Left colon (tissue), 2 donors: ENCODE data around the gene EIF2S1. TPM values are rescaled to one million over a fixed set of nuclear protein-coding genes. Genes with fewer than 3 reads are reported as not detected.

ENCODE experiments used
- ATAC-seq: fragments of 200-7000 bp; cut with Tn5 transposase; one replicate; pipeline ENCODE4 v1.9.1; 2020; ENCODE audit warnings: mild to moderate bottlenecking, moderate library complexity
- DNase-seq, 2 donors: peaks; one replicate each; pipeline ENCODE4 v3.0.0-alpha.2; 2020
- intact Hi-C, 2 donors: fragments of 100-400 bp; cut with DNase I in 1 of 2; cut with micrococcal nuclease in 1 of 2; formaldehyde crosslinking; loops; one replicate each; pipeline versions ENCODE4 v1.11.2 to v1.14.0; 2022; cut with DNase I, micrococcal nuclease
- total RNA-seq, 2 donors: library from RNA; stranded (reverse); fragmentation: NEBNext Ultra II Directional; extraction: Animal tissue kit (Norgen Biotek cat#: 25700); gene quantifications; one replicate each; pipeline ENCODE4 v1.2.1, GENCODE V29; 2021
- donor health status: DM: no; HTN: no; CAD: no.
- donor health status: DM: yes; HTN: yes; CAD: no.

Gene EIF2S1
- total RNA-seq, 2 donors from 2014 or later = 58.1 to 66.2 TPM

DNA sequence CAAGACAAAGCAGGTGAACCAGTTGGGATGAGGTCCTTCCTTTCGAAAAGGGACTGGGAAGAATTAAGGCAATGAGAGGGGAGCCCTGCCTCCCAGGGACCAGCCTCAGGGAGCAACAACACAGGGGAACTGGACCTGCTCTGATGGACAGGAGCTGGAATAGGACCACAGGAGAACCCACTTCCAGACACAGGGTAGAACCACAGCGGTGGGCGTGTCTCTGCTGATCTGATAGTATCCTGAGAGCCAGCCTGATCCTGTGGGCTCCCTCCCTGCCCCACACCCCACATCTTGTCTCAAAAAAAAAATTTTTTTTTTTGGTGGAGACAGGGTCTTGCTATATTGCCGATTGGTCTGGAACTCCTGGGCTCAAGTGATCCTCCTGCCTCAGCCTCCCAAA is 65.5 kb downstream of the EIF2S1 start:
- DNase-seq (no peak), ATAC-seq (no peak)
- intact Hi-C loops = no loop called here

DNA sequence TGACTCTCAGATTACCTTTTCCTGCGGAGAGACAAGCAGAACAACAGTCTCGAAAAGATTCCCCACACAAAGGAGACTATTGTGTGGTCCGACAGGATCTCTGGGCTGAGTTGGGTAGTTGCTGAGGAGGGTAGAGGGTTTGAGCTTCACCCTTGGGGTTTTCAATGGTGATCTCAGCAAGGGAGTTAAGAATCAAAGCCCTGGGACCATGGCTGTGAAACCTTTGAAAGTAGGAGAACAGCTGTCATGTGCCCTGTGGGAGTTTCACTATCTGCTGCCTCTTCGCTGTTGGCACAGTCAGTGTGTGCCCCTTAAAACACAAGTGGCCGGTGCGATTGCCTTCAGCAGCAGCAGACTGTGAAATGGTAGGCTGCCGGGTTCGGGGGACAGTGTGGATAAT is 66.0 kb downstream of the EIF2S1 start:
- intact Hi-C loops = no loop called here
- DNase-seq = no peak
- ATAC-seq = no peak

DNA sequence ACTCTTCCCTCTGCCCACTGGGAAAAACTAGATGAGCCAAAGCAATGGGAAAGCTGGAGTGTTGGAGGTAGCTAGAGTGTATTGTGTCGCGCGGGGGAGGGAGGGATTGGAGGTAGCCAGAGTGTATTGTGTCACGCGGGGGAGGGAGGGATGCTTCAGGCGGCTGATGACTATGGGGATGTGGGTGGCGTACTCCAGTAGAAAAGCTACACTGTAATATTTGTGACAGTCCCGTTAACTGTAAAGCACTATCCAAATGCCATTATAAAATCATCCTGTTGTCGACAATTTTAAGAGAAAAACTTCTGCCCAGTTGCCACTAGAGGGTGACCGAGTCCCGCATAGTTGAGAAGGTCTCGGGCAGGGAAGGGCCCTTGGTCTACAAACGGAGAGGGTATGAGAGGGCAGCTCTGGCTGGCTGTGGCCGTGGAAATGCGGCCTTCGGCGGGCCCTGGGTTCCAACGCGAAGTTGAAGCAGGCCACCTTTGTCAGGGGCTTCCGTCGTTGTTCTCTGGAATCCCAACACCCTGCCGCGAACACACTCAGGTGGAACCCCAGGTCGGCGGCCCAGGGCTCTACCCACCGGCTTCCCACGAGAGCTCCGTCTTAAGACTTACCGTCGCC is 67.0 kb downstream of the EIF2S1 start:
- ATAC-seq (peak; percentile 84), DNase-seq (peak; percentile 72 to 76)
- intact Hi-C loops = no loop called here

DNA sequence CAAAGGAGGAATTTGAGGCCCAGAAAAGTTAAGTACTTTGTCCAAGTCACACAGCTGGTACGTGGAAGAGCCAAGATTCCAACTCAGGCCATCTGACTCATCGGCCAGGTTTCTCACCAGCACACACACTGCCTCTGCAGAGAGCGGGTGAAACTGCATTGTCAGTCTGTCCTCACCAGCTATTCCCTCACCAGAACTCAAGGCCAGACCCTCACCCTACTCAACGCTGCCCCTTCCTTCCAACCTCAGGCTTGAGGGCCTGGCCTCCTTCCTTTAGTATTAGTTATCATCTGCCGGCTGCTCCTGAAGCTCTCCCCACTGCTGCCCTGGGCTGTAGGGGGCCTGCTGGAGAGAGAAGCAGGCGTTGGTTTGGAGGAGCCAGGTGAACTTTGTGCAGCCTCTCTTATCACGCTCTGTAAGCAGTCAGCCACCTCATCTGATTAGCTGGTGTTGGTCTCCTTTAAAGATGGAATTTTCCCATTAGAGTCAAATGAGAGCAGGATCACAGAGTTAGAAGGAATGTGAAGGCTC is 68.4 kb downstream of the EIF2S1 start:
- peak; percentile 82 for ATAC-seq
- intact Hi-C loops = no loop called here

DNA sequence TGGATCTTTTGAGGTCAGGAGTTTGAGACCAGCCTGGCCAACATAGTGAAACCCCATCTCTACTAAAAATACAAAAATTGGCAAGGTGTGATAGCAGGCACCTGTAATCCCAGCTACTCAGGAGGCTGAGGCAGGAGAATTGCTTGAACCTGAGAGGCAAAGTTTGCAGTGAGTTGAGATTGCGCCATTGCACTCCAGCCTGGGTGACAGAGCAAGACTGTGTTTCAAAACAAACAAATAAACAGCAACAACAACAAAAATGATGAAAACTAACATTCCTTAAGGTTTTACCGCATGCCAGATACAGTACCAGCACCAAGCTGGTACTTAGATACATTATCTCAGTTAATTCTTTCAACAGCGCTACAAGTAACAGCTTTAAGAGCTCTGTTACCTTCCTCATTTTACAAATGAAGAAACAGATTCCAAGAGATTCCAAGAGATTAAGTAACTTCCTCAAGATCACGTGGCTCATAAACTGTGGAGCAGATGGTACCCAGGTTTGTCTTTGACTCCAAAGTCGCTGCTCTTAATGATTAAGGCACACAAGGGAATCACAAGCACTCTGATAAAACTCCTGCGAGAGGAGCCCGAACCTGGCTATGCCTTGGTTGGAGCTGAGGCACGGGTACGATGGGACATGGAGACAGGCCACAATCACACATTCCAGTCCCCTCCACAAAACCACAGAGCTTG is 69.5 kb downstream of the EIF2S1 start:
- intact Hi-C loops = loop anchor here in 1 of 2 donors (2.0 kb wide), 1 partner anchor 139 kb away; no protein-coding TSS in a partner anchor
- DNase-seq (no peak), ATAC-seq (no peak)

More for the DNA sequence above, 68.4 kb downstream of the EIF2S1 start:
- DNase-seq = peak; percentile 41 to 42

DNA sequence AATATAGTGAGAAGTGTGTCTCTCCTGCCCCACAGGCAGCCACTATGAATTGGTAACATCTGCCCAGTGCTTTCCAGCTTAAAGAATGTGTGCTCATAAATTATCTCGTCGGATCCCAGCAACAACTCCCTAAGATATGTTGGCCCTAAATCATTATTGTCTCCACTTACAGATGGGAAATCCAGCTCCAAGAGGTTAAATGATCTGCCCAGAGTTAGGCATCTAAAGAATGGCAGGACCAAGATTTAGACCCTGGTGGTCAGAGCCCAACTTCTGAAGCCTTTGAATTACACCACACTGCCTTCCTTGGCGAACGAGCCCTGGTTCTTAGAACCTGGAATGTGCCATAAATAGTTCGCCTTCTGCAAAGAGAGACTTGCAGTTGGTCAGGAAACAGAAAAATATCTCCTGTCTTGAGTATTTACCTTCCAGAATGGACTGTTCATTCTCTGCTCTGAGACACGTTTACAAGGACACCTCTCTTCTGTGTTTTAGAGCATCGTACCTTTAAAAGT is 72.0 kb downstream of the EIF2S1 start:
- intact Hi-C loops = no loop called here
- ATAC-seq (no peak), DNase-seq (no peak)

DNA sequence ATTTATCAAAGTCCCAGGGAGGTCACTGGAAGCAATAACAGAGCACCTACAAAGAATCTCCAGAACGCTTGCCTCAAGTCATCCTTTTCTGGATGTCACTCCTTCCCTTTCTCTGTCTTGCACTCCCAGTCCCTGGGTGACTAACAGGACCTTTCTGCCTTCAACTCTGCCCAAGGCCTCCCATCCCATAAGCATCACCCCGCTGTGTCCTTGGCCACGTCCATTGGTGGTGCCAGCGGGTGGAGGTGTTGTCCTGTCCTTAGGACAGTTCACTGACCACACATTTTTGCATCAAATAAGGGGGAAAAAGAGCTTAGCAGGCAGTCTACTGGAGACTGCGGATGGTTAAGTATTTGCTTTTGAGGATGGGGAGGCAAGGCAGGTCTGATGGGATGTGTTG is 75.5 kb downstream of the EIF2S1 start:
- ATAC-seq = no peak
- DNase-seq = no peak
- intact Hi-C loops = no loop called here

Other genes with a start within 250 kb of the EIF2S1 start
- not detected for gene GARIN2, start 170.9 kb upstream of the EIF2S1 start, total RNA-seq
- 10 to 100 TPM; 30.6 to 52.3 TPM for gene PALS1, start 118.9 kb upstream of the EIF2S1 start, total RNA-seq
- gene ATP6V1D, start 524 bp upstream of the EIF2S1 start, total RNA-seq = 10 to 100 TPM; 80.3 to 91.2 TPM
- gene PLEK2, start 51.8 kb downstream of the EIF2S1 start, total RNA-seq = 10 to 100 TPM; 41.7 to 52.2 TPM
- 10 to 100 TPM in 1 of 2 donors, 1 to 10 TPM in 1; 5.0 to 10.3 TPM for gene TMEM229B, start 128.4 kb downstream of the EIF2S1 start, total RNA-seq
- gene PLEKHH1, start 173.0 kb downstream of the EIF2S1 start, total RNA-seq = 10 to 100 TPM; 54.0 to 63.2 TPM
- gene PIGH, start 239.9 kb downstream of the EIF2S1 start, total RNA-seq = 10 to 100 TPM; 14.0 to 14.3 TPM